ENCODE measurements around the gene TMEM250.

The TMEM250 gene

GRCh38 chr9:136147038-136147889 is 28.6 kb upstream of the TMEM250 start:
- no peak for DNase-seq

- no peak for DNase-seq
These were observed 27.7 kb upstream of the TMEM250 start for GRCh38 chr9:136146126-136147037.

- no peak for DNase-seq
These were observed 26.9 kb upstream of the TMEM250 start for GRCh38 chr9:136145580-136145979.

- no peak for DNase-seq
These were observed 25.8 kb upstream of the TMEM250 start for GRCh38 chr9:136144450-136144849.

- DNase-seq: peak; percentile 21
These were observed 24.7 kb upstream of the TMEM250 start for GRCh38 chr9:136143215-136144001.

- no peak for DNase-seq
These were observed 24.2 kb upstream of the TMEM250 start for GRCh38 chr9:136142859-136143214.

- no peak for DNase-seq
These were observed 23.7 kb upstream of the TMEM250 start for GRCh38 chr9:136142414-136142796.

- no peak for DNase-seq
These were observed 23.2 kb upstream of the TMEM250 start for GRCh38 chr9:136141682-136142413.

GRCh38 chr9:136140966-136141365 is 22.3 kb upstream of the TMEM250 start:
- DNase-seq: no peak

GRCh38 chr9:136140046-136140445 is 21.4 kb upstream of the TMEM250 start:
- DNase-seq: no peak

- DNase-seq: no peak
These were observed 19.9 kb upstream of the TMEM250 start for GRCh38 chr9:136138566-136138965.

- DNase-seq: no peak
These were observed 18.9 kb upstream of the TMEM250 start for GRCh38 chr9:136137321-136138265.

GRCh38 chr9:136136127-136136925 is 17.7 kb upstream of the TMEM250 start:
- DNase-seq: no peak

- DNase-seq: no peak
These were observed 16.9 kb upstream of the TMEM250 start for GRCh38 chr9:136135326-136136126.

- DNase-seq: no peak
These were observed 15.3 kb upstream of the TMEM250 start for GRCh38 chr9:136133959-136134484.

- no peak for DNase-seq
These were observed 14.7 kb upstream of the TMEM250 start for GRCh38 chr9:136133191-136133958.

GRCh38 chr9:136132512-136133050 is 13.9 kb upstream of the TMEM250 start:
- no peak for DNase-seq
